Renal cortical epithelial cell (primary cell): ENCODE results near the gene GLRX3. TPM values are rescaled to one million over a fixed set of nuclear protein-coding genes. Genes with fewer than 3 reads are reported as not detected.

ENCODE experiments used
- DNase-seq: peaks from one replicate; pipeline ENCODE4 v3.0.0-alpha.2; 2011; ENCODE audit warnings: low read depth
- total RNA-seq: library from RNA; depleted of rRNA; stranded (reverse); fragments of >200 nt; gene quantifications from 2 replicates; pipeline ENCODE4 v1.2.3, GENCODE V29; 2014

The GLRX3 gene
- total RNA-seq, 1 donor from 2014 or later: 83.9 TPM

DNA sequence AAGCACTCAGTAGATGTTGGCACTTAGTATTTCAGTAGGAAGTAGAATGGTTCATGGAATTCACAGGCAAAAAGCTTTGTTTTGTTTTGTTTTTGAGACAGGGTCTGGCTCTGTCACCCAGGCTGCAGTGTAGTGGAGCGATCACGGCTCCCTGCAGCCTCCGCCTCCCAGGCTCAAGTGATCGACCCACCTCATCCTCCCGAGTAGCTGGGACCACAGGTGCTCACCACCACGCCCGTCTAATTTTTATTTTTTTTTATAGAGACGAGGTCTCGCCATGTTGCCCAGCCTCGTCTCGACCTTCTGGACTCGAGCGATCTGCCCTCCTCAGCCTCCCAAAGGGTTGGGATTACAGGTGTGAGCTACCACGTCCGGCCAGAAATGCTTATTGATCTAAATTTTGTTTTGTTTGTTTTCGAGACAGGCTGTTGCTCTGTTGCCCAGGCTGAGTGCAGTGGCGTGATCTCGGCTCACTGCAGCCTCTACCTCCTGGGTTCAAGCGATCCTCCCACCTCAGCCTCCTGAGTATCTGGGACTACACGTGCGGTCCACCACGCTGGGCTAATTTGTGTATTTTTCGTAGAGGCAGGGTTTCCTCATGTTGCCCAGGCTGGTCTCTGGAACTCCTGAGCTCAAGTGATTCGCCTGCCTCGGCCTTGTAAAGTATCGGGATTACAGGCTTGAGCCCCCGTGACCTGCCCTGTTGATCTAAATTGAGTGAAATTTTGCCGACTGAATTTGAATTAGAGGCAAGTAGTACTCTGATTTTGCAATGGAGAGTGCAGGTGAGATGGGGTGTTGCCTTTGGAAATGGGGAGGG lies 1.7 kb downstream of the GLRX3 start:
- DNase-seq: no peak

- peak; percentile 90 for DNase-seq
Observed at GRCh38 chr10:130138479-130138866, 2.3 kb downstream of the GLRX3 start.

GRCh38 chr10:130140425-130140824 lies 4.2 kb downstream of the GLRX3 start:
- no peak for DNase-seq

GRCh38 chr10:130141038-130141437 lies 4.8 kb downstream of the GLRX3 start:
- DNase-seq: no peak

GRCh38 chr10:130141460-130141859 lies 5.3 kb downstream of the GLRX3 start:
- DNase-seq: no peak

GRCh38 chr10:130141878-130142277 lies 5.7 kb downstream of the GLRX3 start:
- no peak for DNase-seq

DNA sequence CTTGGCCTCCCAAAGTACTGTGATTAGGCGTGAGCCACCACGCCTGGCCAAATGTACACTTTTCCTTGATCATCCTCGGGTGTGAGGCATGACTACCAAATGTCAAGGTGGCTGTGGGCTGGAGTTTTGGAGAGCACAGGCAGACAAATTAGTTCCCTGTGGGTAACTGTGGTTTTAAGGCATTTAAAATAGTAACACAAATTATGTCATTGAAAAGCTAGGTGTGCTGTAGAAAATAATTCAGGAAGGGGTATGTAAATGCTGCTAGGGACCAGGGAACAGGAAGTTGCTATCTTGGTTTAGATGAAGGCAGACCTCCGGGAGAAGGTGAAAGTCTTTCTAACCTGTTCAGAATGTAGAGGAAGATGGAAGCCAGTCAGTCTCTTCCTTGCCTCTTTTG lies 9.9 kb downstream of the GLRX3 start:
- DNase-seq: no peak

DNA sequence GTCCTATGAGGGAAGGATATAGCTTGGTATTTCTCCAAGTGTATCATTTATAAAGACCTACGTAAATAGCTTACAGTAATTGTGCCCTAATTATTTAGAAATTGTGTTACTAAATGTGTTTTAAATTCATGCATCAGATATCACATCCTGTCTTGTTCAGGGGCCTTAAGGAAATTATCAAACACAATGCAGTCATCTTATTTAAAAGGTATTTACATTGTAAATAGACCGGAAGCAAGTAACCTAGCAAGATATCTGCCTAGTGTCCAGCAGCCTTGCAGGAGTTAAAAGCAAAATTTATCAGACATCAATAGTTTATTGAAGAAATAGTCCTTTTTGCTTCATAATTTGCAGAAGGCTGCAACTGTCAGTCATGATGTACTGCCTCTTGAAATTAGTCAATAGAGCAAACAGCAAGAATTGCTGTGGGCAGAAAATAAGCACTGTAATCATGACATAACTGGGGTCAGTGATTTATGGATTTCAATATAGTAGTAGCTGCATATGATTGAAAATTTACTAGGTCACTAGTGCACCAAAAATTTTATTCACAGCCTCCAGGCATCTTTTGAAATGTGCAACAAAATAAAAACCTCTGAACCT lies 23.1 kb downstream of the GLRX3 start:
- DNase-seq: no peak

- no peak for DNase-seq
Observed at GRCh38 chr10:130160775-130161174, 24.6 kb downstream of the GLRX3 start.

DNA sequence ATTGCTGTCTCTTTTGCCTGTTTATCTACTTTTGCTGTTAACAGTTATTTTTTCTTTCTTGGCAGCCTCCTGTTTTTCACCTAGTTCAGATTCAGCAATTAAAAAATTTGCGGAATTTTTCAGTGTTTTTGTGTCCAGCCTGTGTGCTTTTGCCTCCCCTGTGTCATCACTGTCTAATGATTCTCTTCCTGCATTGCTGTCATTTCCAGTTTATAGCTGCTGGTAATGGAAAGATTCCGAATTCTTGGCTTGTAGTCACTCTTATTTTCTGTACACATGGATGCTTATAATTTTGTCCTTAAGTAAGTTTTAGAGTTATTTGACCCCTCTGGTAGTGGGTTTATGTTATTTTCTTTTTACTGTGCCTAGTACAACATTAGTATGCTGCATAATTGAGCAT lies 25.1 kb downstream of the GLRX3 start:
- DNase-seq: no peak

DNA sequence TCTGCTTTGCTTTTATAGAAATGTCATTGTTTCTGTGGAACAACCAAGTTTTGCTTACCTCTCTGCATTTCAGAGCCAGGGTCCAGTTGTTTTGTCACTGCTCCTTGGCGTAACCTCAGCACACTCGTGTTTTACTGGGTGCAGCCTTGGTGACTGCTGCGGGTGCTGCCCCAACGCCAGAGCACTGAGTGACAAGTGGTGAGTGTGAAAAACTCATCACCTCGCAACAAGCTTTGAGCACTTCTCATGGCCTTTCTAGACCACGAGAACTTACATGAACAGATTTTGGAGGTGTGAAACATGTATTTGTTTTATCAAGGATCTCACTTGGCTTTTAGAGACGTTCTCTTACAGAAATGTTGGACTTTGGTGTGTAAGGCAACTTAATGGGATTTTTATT lies 31.0 kb downstream of the GLRX3 start:
- DNase-seq: no peak

GRCh38 chr10:130167707-130168106 lies 31.5 kb downstream of the GLRX3 start:
- DNase-seq: no peak

GRCh38 chr10:130169136-130169859 lies 33.1 kb downstream of the GLRX3 start:
- DNase-seq: peak; percentile 66

GRCh38 chr10:130171196-130171595 lies 35.0 kb downstream of the GLRX3 start:
- no peak for DNase-seq

DNA sequence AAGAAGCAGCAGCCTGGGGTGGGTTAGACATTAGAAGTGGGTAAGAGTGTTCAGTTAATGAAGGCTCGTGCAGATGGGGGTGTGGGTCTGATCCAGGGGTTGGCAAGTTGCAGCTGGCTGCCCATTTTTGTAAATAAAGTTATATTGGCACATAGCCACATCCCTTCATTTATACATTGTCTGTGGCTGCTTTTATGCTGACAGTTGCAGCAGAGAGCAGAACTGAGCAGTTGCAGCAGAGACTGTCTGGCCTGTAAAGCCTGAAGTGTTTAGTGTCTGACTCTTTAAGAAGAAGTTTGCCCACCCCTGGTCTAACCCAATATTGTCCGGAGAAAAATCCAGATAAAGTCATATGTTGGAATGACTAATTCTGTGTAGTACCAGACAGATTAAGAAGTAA lies 38.1 kb downstream of the GLRX3 start:
- no peak for DNase-seq

GRCh38 chr10:130175074-130175473 lies 38.9 kb downstream of the GLRX3 start:
- DNase-seq: no peak

DNA sequence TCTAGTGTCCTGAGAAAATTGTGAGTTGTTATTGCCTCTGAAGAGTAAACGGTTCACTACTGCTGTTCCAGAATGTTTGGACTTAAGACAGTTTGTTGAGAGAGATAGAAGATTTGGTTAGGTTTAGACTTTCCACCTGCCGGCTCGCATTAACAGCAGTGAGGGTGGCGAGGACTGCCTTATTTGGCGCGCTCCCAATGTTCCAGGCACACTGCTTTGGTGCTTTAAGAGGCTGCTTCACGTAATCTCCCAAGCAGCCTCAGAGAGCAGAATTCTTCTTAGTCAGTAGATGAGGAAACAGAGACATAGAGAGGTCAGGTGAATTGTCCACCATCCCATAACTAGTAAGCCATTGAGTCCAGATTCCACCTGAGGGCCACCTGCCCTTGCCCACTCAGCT lies 41.1 kb downstream of the GLRX3 start:
- DNase-seq: no peak

DNA sequence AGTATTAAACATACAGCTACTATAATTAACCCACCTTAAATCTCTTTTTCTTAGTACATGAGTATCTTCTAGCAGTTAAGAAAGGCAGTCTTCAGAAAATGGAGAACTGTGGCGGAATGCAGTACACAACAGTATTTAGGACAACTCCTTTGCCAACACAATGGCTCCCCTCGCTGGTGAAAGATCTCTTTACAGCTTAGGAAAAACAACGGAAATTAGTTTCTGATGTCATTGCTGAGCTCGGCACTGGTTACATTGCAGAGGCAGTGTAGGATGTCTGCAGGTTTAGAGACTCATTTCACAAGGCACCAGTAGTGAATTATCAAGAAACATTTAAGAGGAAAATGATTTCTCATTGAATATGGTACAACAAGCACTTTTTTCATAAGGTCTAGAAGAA lies 43.4 kb downstream of the GLRX3 start:
- DNase-seq: peak; percentile 60

- no peak for DNase-seq
Observed at GRCh38 chr10:130180416-130180815, 44.2 kb downstream of the GLRX3 start.

GRCh38 chr10:130181858-130182257 lies 45.7 kb downstream of the GLRX3 start:
- DNase-seq: no peak

- DNase-seq: no peak
Observed at GRCh38 chr10:130185591-130185990, 49.4 kb downstream of the GLRX3 start.

- no peak for DNase-seq
Observed at GRCh38 chr10:130188195-130189175, 52.3 kb downstream of the GLRX3 start.
